ENCODE measurements around the gene ZFP36L1.

ZFP36L1 gene

GRCh38 chr14:68820999-68821683 is 28.3 kb upstream of the ZFP36L1 start:
- no peak for TF ChIP-seq ZNF274 (IDR thresholded peaks at IDR 0.05; ENCODE audit: low read depth, low read length)
- H3K4me3 ChIP-seq (ENCODE audit: low read length): no peak overlapping the region; the same call in 1 of the 2 replicates

DNA sequence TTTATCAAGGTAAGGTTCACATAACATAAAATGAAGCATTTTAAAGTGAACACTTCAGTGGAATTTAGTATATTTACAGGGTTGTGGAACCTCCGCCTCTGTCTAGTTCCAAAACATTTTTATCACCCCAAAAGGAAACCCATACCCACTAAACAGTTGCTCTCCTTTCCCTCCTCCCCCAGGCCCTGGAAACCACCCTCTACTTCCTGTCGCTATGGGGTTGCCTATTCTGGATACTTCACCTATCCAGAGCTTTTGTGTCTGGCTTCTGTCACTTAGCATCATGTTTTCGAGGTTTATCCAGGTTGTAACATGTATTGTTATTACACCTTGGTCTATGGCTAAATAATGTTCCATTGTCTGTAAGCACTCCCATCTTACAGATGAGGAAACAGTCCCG is 27.7 kb upstream of the ZFP36L1 start:
- H3K4me3 ChIP-seq (ENCODE audit: low read length): no peak overlapping the region; the same call in 1 of the 2 replicates
- no peak for TF ChIP-seq ZNF274 (IDR thresholded peaks at IDR 0.05; ENCODE audit: low read depth, low read length)

GRCh38 chr14:68820119-68820518 is 27.3 kb upstream of the ZFP36L1 start:
- TF ChIP-seq ZNF274 (IDR thresholded peaks at IDR 0.05; ENCODE audit: low read depth, low read length): no peak
- no peak overlapping the region for H3K4me3 ChIP-seq (ENCODE audit: low read length)

DNA sequence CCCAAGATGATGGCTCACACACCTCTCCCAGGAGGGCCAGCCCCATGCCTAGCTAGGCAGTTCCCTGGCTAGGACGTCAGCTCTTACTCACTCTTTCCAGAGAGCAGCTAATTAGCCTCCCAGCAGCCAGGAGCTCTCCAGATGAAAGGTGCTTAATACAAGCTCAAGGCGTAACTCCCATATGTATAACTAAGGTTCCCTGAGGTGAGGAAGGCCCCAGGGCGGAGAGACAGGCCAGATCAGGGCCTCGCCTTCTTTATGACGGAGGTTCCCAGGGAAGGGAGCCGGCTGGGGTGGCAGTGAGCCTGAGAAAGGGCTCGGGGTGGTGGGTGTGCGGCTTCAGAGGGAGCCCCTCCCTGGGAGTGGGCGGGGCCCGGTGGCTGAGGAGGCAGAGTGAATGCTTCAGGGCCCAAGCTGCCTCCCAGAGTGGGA is 26.4 kb upstream of the ZFP36L1 start:
- no peak overlapping the region for H3K4me3 ChIP-seq (ENCODE audit: low read length)
- TF ChIP-seq ZNF274 (IDR thresholded peaks at IDR 0.05; ENCODE audit: low read depth, low read length): no peak

GRCh38 chr14:68817506-68818212 is 24.8 kb upstream of the ZFP36L1 start:
- no peak for TF ChIP-seq ZNF274 (IDR thresholded peaks at IDR 0.05; ENCODE audit: low read depth, low read length)
- H3K4me3 ChIP-seq (ENCODE audit: low read length): no peak overlapping the region

DNA sequence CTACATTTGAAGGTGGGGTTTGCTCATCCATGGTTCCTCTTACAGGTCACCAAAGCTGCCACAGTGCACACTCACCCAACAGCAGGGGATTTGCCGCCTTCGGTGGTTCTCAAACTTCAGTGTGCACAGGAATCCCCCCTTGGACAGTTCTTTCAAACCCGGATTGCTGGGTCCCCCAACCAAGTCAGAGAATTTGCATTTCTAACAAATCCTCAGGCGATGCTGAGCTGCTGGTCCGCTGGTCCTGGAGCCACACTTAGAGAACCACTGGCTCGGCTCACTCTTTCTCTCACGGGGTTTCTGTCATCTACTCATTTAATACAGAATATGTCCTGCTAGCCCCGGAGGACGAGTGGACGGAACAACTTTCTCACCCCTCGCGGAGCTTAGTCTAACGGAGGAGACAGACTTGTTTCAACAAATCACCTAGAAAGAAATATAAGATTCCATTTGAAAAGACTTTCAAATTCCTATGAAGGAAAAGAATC is 24.1 kb upstream of the ZFP36L1 start:
- no peak for TF ChIP-seq ZNF274 (IDR thresholded peaks at IDR 0.05; ENCODE audit: low read depth, low read length)
- no peak overlapping the region for H3K4me3 ChIP-seq (ENCODE audit: low read length)

DNA sequence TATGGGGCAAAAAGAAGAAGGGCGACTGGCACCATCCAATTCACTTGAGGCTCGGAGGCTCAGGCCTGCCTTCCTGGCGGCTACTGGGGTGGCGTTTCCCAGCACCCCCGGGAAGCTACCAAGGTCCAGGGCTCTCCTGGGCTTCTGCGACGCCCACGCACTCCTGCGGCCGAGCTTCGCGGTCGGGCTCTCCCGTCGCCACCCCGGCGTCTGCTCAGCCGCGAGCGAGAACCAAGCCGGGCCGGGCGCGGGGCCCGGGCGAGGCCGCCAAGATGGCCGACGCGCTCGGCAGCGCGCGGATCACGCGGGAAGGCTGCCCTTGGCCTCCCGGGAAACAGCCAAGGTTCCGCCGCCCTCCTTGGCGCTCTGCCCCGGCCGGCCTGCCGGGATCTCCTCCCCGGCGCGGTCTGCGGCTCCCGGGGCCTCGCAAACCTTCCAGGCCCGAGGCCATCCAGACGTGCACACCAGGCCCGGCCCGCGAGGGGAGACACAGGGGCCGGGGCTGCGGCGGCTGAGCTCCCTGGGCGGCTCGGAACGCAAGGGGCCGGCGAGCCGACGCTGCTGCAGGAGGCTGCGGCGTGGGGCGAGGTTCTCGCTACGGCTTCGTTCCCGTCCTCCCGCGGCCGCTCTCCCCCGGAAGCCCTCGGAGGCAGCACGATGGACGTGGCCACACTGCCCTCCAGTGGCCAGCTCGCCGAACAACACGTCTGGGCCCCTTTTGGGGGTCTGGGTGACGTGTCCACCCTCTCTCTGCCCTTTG is 23.5 kb upstream of the ZFP36L1 start:
- TF ChIP-seq ZNF274 (IDR thresholded peaks at IDR 0.05; ENCODE audit: low read depth, low read length): no peak

DNA sequence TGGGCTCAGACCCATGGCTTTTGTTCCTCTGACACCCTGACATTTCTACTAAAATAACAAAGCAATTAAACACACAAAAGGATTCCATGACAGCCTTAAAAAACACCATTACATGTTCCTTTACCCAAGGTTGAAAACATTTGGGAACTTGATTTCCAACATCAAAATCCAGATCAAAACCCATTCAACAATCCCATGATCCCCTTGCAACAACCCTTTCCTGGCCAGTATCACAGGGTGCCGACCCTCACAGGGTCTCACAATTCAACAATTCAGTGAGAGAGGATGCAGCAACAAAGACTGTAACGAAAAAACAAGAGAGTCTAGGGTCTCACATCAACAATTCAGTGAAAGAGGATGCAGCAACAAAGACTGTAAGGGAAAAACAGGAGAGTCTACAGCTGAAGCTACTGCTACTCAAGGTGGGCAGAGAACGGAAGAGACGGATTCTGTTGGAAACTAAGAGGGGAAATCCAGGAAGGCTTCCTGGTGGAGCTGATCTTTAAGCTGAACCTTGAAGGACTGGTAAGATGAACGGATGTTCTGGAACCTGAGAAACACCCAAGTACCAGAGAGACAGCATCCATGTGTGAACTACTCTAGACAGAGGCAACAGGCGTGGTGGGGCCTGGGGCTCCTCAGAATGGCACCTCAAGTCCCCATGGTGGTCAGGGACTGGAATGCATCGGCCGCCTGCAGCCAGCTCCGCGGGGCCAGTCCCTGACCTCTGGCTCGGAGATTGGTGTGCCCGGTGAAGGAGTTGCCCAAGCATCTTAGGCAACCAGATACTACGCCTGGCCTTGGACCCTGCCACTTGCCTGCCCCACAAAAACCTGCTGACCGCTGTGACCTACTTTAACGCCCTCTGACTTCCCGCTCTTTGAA is 22.7 kb upstream of the ZFP36L1 start:
- H3K4me3 ChIP-seq (ENCODE audit: low read length): peak overlapping the region; percentile 64; the same call in 1 of the 2 replicates
- no peak for TF ChIP-seq ZNF274 (IDR thresholded peaks at IDR 0.05; ENCODE audit: low read depth, low read length)

More for the DNA sequence above, 23.5 kb upstream of the ZFP36L1 start:
- peak overlapping the region; percentile 64; the same call in 1 of the 2 replicates for H3K4me3 ChIP-seq (ENCODE audit: low read length)

DNA sequence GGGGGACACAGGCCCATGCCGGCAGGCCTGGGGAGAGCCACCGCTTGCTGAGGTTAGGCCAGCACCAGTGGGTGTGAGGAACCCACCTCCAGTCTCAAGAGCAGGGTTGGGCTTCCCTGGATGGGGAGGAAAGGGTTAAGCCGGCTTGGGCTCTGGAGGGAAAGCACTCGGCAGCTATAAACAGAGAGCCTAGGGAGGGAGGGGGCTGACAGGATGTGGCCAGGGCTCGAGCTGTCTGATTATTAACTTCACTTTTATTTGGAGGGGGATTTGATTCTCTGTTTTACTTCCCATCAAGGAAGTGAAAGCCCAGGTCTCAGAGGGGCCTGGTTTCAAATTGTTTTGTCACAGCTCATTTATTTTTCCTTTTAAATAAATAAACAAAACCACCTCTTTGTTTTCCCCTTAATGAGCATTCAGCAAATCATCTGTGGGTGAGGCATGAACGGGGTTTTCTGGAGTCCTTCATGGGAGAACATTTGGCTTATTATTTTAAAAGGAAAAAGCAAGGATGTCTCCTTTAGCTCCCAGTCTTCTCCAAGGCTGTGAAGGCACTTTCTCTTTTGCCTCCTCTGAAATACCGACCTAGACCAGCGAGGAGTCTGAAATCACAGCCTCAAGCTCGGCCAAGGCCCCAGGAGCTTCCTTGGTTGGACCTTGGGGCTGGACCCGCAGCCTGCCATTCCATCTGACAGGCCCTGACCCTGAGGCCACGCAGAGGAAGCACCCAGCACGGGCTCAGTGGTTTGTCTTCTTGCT is 21.9 kb upstream of the ZFP36L1 start:
- no peak for TF ChIP-seq ZNF274 (IDR thresholded peaks at IDR 0.05; ENCODE audit: low read depth, low read length)
- H3K4me3 ChIP-seq (ENCODE audit: low read length): peak overlapping the region; percentile 64; the same call in 1 of the 2 replicates

DNA sequence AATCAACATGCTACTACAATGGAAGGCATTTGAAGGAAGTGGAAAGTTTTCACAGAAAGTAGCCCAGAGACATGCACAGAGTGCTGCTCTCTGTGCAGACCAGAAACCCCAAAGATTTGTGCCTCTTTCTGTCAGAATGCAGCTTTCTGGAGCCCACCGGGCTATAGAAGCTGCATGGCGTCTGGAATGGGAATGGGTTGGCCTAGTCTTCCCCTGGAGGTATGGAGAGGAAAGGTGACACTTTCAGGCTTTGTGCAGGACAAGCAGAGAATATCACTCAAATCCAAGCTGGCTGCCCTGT is 21.3 kb upstream of the ZFP36L1 start:
- peak overlapping the region; percentile 17; the same call in 1 of the 2 replicates for H3K4me3 ChIP-seq (ENCODE audit: low read length)
- TF ChIP-seq ZNF274 (IDR thresholded peaks at IDR 0.05; ENCODE audit: low read depth, low read length): no peak

DNA sequence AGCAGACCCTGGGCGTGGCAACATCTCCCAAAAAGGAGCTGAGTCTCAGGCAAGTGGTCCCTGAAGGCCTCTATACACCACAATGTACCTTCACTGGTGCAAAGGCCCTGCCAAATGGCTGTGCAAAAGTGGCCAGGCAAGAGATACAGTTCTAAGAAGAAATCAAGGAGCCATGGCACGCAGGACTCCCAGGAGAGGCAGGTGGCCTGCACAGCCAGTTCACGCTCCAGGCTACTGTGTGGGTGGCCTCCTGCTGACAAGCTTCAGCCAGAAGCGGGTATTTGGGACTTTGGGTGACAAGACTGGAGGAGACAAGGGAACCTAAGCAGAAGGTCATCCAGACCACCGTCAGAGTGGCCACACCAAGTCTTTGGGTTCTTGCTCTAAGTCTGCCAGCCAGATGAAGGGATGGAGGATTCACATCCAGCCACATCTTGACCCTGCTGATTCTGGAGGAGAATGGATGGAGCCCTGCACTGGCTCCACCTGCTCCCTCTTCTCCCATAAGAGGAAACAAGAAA is 20.5 kb upstream of the ZFP36L1 start:
- no peak overlapping the region; the same call in 1 of the 2 replicates for H3K4me3 ChIP-seq (ENCODE audit: low read length)
- TF ChIP-seq ZNF274 (IDR thresholded peaks at IDR 0.05; ENCODE audit: low read depth, low read length): no peak

DNA sequence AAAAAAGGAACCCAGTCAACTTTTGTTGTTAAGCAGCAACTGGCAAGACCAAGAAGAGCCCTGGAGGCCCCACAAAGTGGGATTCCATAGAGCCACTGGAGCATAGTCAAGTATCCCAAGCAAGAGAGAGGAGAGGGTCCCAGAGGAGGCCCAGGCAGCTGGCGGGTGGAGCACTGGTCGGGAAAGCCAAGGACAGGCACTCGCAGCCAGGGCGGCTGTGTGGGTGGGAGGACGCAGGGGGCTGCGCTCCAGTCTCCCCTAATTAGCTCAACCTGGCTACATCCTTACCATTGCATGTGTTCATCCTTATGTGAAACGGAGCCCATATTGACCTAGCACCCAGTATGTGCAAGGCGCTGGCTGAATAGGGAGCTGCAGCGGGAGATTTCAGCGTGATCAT is 18.3 kb upstream of the ZFP36L1 start:
- TF ChIP-seq ZNF274 (IDR thresholded peaks at IDR 0.05; ENCODE audit: low read depth, low read length): no peak
- H3K4me3 ChIP-seq (ENCODE audit: low read length): no peak overlapping the region

All from GM08714 (cell line).